GM18517 (cell line): ENCODE data around the gene SASH1.

ENCODE experiments used
- ATAC-seq: cut with Tn5 transposase; IDR thresholded peaks from one replicate; pipeline ENCODE4 v1.9.1; 2021; ENCODE audit warnings: mild to moderate bottlenecking, moderate library complexity; ENCODE audit not compliant: unreplicated experiment

Gene SASH1

GRCh38 chr6:148455674-148456558 lies 113.3 kb downstream of the SASH1 start:
- no peak for ATAC-seq

- ATAC-seq, result no peak
These were observed 114.7 kb downstream of the SASH1 start for GRCh38 chr6:148457137-148457842.

GRCh38 chr6:148457843-148458159 lies 115.2 kb downstream of the SASH1 start:
- no peak for ATAC-seq

- ATAC-seq, result no peak
These were observed 116.6 kb downstream of the SASH1 start for GRCh38 chr6:148459238-148459637.

GRCh38 chr6:148460876-148461646 lies 118.4 kb downstream of the SASH1 start:
- no peak for ATAC-seq

GRCh38 chr6:148461986-148462577 lies 119.4 kb downstream of the SASH1 start:
- no peak for ATAC-seq

- ATAC-seq, result no peak
These were observed 121.0 kb downstream of the SASH1 start for GRCh38 chr6:148463671-148464070.

GRCh38 chr6:148464319-148465010 lies 121.8 kb downstream of the SASH1 start:
- peak; percentile 75 for ATAC-seq

GRCh38 chr6:148465011-148465335 lies 122.3 kb downstream of the SASH1 start:
- no peak for ATAC-seq

GRCh38 chr6:148465670-148466069 lies 123.0 kb downstream of the SASH1 start:
- no peak for ATAC-seq

- ATAC-seq, result no peak
These were observed 123.5 kb downstream of the SASH1 start for GRCh38 chr6:148466158-148466557.

GRCh38 chr6:148467926-148468325 lies 125.3 kb downstream of the SASH1 start:
- ATAC-seq, result no peak

- no peak for ATAC-seq
These were observed 127.5 kb downstream of the SASH1 start for GRCh38 chr6:148470156-148470555.

- no peak for ATAC-seq
These were observed 128.2 kb downstream of the SASH1 start for GRCh38 chr6:148470606-148471465.

GRCh38 chr6:148471624-148472159 lies 129.1 kb downstream of the SASH1 start:
- no peak for ATAC-seq

- ATAC-seq, result no peak
These were observed 129.8 kb downstream of the SASH1 start for GRCh38 chr6:148472171-148473105.

- ATAC-seq, result no peak
These were observed 136.9 kb downstream of the SASH1 start for GRCh38 chr6:148479497-148479896.

- no peak for ATAC-seq
These were observed 144.8 kb downstream of the SASH1 start for GRCh38 chr6:148487461-148487860.
